Neuronal stem cell (in vitro differentiated cells): ENCODE results near the gene TGFBR3L.

ENCODE experiments used
- DNase-seq: peaks from one replicate; pipeline ENCODE4 v3.0.0-alpha.2; 2013; ENCODE audit warnings: low spot score
- H2AFZ ChIP-seq: one replicate; pipeline ENCODE4 v1.6.1; 2013; ENCODE audit warnings: mild to moderate bottlenecking, low read length, inconsistent platforms
- H2AK5ac ChIP-seq: 2 replicates; pipeline ENCODE4 v1.6.1; 2013; ENCODE audit warnings: low read depth, mild to moderate bottlenecking, inconsistent platforms, low read length, moderate library complexity, mixed read lengths
- H2BK120ac ChIP-seq: 2 replicates; pipeline ENCODE4 v1.6.1; 2013; ENCODE audit warnings: low read depth, mild to moderate bottlenecking, inconsistent platforms, low read length, moderate library complexity, mixed read lengths
- H2BK12ac ChIP-seq: one replicate; pipeline ENCODE4 v1.6.1; 2013; ENCODE audit warnings: low read length, inconsistent platforms
- H2BK15ac ChIP-seq: 2 replicates; pipeline ENCODE4 v1.6.1; 2013; ENCODE audit warnings: mild to moderate bottlenecking, low read length, inconsistent platforms, mixed read lengths
- H2BK5ac ChIP-seq: one replicate; pipeline ENCODE4 v1.6.1; 2013; ENCODE audit warnings: inconsistent platforms, mild to moderate bottlenecking, low read length, moderate library complexity
- H3K14ac ChIP-seq: one replicate; pipeline ENCODE4 v1.6.1; 2013; ENCODE audit warnings: low read length, inconsistent platforms
- H3K18ac ChIP-seq: 2 replicates; pipeline ENCODE4 v1.6.1; 2013; ENCODE audit warnings: low read length, inconsistent platforms
- H3K23ac ChIP-seq: 2 replicates; pipeline ENCODE4 v1.6.1; 2013; ENCODE audit warnings: low read depth, mild to moderate bottlenecking, mixed read lengths, low read length, inconsistent platforms; ENCODE audit not compliant: poor library complexity
- H3K27ac ChIP-seq: replicated peaks from 3 replicates; pipeline ENCODE4 v1.5.1; 2013; ENCODE audit warnings: low read length, inconsistent platforms
- H3K27me3 ChIP-seq, 3 experiments: 2 replicates each; pipeline ENCODE4 v1.6.1; 2013; ENCODE audit warnings: low read length in 3 of 3, mild to moderate bottlenecking in 2 of 3, inconsistent platforms in 1 of 3, low read depth in 1 of 3, mixed read lengths in 1 of 3, moderate library complexity in 1 of 3; ENCODE audit not compliant: control insufficient read depth in 3 of 3, insufficient read depth in 3 of 3
- H3K36me3 ChIP-seq, 2 donors: replicated peaks in 1 of 2; 2 replicates each; pipeline ENCODE4 v1.6.1; 2013; ENCODE audit warnings: low read length in 2 of 2; ENCODE audit not compliant: control insufficient read depth in 2 of 2, insufficient read depth in 2 of 2
- H3K4ac ChIP-seq: 2 replicates; pipeline ENCODE4 v1.6.1; 2013; ENCODE audit warnings: inconsistent platforms, mild to moderate bottlenecking, low read length, moderate library complexity
- H3K4me1 ChIP-seq, 2 donors: 1 replicate in 1 of 2; 2 replicates in 1 of 2; pipeline ENCODE4 v1.6.1; 2013; ENCODE audit warnings: low read length in 2 of 2, low read depth in 1 of 2; ENCODE audit not compliant: control insufficient read depth in 2 of 2, insufficient read depth in 1 of 2
- H3K4me2 ChIP-seq: one replicate; pipeline ENCODE4 v1.6.1; 2013; ENCODE audit warnings: mild to moderate bottlenecking, low read length, inconsistent platforms; ENCODE audit not compliant: insufficient read depth, poor library complexity, severe bottlenecking
- H3K4me3 ChIP-seq, 2 donors: 2 replicates each; pipeline ENCODE4 v1.5.1; 2013; ENCODE audit warnings: low read length in 2 of 2, mild to moderate bottlenecking in 2 of 2, inconsistent platforms in 1 of 2, moderate library complexity in 1 of 2
- H3K79me1 ChIP-seq: one replicate; pipeline ENCODE4 v1.6.1; 2013; ENCODE audit warnings: low read depth, mild to moderate bottlenecking, inconsistent platforms, low read length, moderate library complexity
- H3K9ac ChIP-seq: one replicate; pipeline ENCODE4 v1.6.1; 2013; ENCODE audit warnings: mild to moderate bottlenecking, low read depth, low read length, inconsistent platforms; ENCODE audit not compliant: poor library complexity
- H3K9me3 ChIP-seq, 2 donors: replicated peaks in 1 of 2; 2 replicates each; pipeline versions ENCODE3 to v1.6.1; 2013; ENCODE audit warnings: low read length in 2 of 2, mild to moderate bottlenecking in 2 of 2, inconsistent platforms in 1 of 2, low read depth in 1 of 2, mixed read lengths in 1 of 2, moderate library complexity in 1 of 2; ENCODE audit not compliant: control insufficient read depth in 2 of 2, insufficient read depth in 1 of 2
- H4K8ac ChIP-seq: one replicate; pipeline ENCODE4 v1.6.1; 2013; ENCODE audit warnings: low read depth, mild to moderate bottlenecking, inconsistent platforms, low read length, moderate library complexity
- H4K91ac ChIP-seq: one replicate; pipeline ENCODE4 v1.6.1; 2013; ENCODE audit warnings: low read length, low read depth, mild to moderate bottlenecking, inconsistent platforms; ENCODE audit not compliant: poor library complexity
- WGBS, 2 donors: extraction: QIAGEN DNeasy Blood & Tissue Kit; methylation state at CpG; one replicate each; pipeline ENCODE4 v1.1.7; 2013; ENCODE audit warnings: missing lambda C conversion rate in 2 of 2, mixed read lengths in 1 of 2; ENCODE audit not compliant: insufficient read length in 2 of 2, insufficient replicate concordance in 1 of 2; ENCODE audit errors: extremely low coverage in 2 of 2; 5-methylcytosine and 5-hydroxymethylcytosine counted together

Gene TGFBR3L

DNA sequence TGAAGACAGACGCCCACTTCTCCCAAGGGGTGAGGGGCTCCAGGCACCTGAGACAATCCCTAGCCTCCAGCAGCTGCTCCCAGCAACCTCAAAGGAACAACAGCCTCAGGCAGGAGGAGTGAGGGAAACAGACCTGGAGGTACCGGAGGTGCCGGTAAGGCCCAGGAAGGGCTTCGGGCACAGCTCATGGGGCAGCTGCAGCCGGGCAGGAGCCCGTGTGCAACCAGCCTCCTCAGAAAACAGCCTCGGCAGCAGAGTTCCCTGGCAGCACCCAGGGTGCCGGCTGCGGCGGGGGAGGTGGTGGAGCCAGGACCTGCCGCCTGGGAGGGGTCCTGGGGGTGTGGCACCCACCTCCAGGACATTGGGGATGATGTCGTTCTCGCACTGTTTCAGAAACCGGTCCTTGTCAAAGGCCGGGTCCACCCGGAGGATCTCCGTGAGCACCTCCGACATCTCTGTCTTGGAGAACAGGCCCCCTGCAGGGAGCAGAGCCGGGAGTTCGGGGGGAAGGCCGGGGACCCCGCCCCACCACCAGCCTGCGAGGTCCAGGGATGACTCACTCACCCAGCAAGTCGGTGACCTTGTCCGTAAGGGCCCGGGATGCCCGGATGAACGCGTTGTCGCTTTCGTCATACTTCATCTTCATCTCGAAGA is 17.8 kb downstream of the TGFBR3L start:
- no peak overlapping the region for H3K4me3 ChIP-seq
- H3K9me3 ChIP-seq = no peaks in the 10 kb centered on the region
- H2AFZ ChIP-seq = no peak overlapping the region
- no CpG with 5 or more reads among the region's 32 CpGs for WGBS, 2 donors
- H4K8ac ChIP-seq = no peak overlapping the region
- H2BK5ac ChIP-seq = no peak overlapping the region
- H3K79me1 ChIP-seq = peaks cover 6% of the 10 kb centered on the region
- no peak overlapping the region for H3K27ac ChIP-seq
- no peak overlapping the region for H3K4ac ChIP-seq
- H3K14ac ChIP-seq = no peak overlapping the region
- no peak overlapping the region for H2AK5ac ChIP-seq
- no peak overlapping the region for H2BK120ac ChIP-seq
- no peak overlapping the region for H2BK15ac ChIP-seq
- no peak overlapping the region for H3K23ac ChIP-seq
- no peak overlapping the region for H3K18ac ChIP-seq
- no peak overlapping the region for H4K91ac ChIP-seq
- H3K36me3 ChIP-seq = peaks cover 45 to 80% of the 10 kb centered on the region in 2 donors
- no peak overlapping the region for H3K4me2 ChIP-seq
- no peak overlapping the region for H2BK12ac ChIP-seq
- peaks cover 0 to 4% of the 10 kb centered on the region in 2 donors for H3K4me1 ChIP-seq
- DNase-seq = no peak
- H3K27me3 ChIP-seq = no peaks in the 10 kb centered on the region
- H3K9ac ChIP-seq = no peak overlapping the region

DNA sequence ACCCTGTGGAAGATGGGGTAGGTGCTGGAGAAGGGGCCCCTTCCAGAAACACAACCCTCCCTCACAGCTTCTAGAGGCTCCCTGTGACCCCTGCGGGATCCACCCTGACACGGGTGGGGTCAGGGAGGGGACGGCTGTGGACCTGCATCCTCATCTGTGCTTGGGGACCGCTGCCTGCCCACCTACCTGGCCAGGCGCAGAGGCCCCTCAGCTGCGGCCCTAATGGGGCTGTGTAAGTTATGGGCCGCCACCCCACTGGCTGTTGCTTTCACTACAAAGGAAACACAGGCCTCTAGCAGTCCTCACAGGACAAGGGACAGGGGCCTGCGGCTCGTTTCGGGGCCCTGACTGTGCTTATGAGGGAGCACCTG is 18.3 kb downstream of the TGFBR3L start:
- Histone ChIP-seq H2AFZ (no peak overlapping the region), H3K9me3 (no peaks in the 10 kb centered on the region), H3K4me2 (no peak overlapping the region), H3K36me3 (peaks cover 47 to 82% of the 10 kb centered on the region in 2 donors), H2AK5ac (no peak overlapping the region), H2BK5ac (no peak overlapping the region), H3K23ac (no peak overlapping the region), H2BK120ac (no peak overlapping the region), H3K4me1 (peaks cover 0 to 4% of the 10 kb centered on the region in 2 donors), H3K9ac (no peak overlapping the region), H2BK12ac (no peak overlapping the region), H3K4me3 (no peak overlapping the region), H3K18ac (no peak overlapping the region), H3K27me3 (no peaks in the 10 kb centered on the region), H2BK15ac (no peak overlapping the region), H4K91ac (no peak overlapping the region), H3K27ac (no peak overlapping the region), H4K8ac (no peak overlapping the region), H3K79me1 (peaks cover 6% of the 10 kb centered on the region), H3K4ac (no peak overlapping the region), H3K14ac (no peak overlapping the region)
- no CpG with 5 or more reads among the region's 10 CpGs for WGBS, 2 donors
- DNase-seq = no peak

DNA sequence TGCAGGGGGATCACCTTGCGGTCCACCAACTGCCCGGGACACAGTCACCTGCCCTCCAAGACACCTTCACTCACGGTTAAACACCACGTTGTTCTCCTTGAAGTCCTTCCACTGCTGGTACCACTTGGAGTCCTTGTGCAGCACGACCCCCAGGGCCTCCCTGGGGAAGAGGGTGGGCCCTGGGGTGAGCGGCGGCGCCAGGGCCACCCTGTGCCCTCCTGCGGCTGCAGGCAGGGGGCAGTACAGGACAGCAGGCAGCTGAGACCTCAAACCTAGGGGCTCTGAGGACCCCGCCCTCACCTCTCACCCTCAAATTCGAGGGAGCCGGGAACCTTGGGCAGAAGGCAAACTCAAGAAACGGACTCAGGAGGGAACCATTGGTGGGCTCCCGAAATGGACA is 18.8 kb downstream of the TGFBR3L start:
- H3K27ac ChIP-seq = no peak overlapping the region
- H2BK120ac ChIP-seq = no peak overlapping the region
- H2AFZ ChIP-seq = no peak overlapping the region
- H3K9ac ChIP-seq = no peak overlapping the region
- H2BK5ac ChIP-seq = no peak overlapping the region
- H2AK5ac ChIP-seq = no peak overlapping the region
- no peak for DNase-seq
- H3K4ac ChIP-seq = no peak overlapping the region
- no peaks in the 10 kb centered on the region for H3K27me3 ChIP-seq
- no peak overlapping the region for H3K23ac ChIP-seq
- H3K4me3 ChIP-seq = no peak overlapping the region
- H4K91ac ChIP-seq = no peak overlapping the region
- no peak overlapping the region for H3K18ac ChIP-seq
- H3K9me3 ChIP-seq = no peaks in the 10 kb centered on the region
- H3K79me1 ChIP-seq = peaks cover 6% of the 10 kb centered on the region
- H3K4me2 ChIP-seq = no peak overlapping the region
- no peak overlapping the region for H3K14ac ChIP-seq
- peaks cover 0 to 4% of the 10 kb centered on the region in 2 donors for H3K4me1 ChIP-seq
- no peak overlapping the region for H2BK12ac ChIP-seq
- no peak overlapping the region for H2BK15ac ChIP-seq
- WGBS, 2 donors = no CpG with 5 or more reads among the region's 14 CpGs
- H3K36me3 ChIP-seq = peaks cover 47 to 82% of the 10 kb centered on the region in 2 donors
- H4K8ac ChIP-seq = no peak overlapping the region

DNA sequence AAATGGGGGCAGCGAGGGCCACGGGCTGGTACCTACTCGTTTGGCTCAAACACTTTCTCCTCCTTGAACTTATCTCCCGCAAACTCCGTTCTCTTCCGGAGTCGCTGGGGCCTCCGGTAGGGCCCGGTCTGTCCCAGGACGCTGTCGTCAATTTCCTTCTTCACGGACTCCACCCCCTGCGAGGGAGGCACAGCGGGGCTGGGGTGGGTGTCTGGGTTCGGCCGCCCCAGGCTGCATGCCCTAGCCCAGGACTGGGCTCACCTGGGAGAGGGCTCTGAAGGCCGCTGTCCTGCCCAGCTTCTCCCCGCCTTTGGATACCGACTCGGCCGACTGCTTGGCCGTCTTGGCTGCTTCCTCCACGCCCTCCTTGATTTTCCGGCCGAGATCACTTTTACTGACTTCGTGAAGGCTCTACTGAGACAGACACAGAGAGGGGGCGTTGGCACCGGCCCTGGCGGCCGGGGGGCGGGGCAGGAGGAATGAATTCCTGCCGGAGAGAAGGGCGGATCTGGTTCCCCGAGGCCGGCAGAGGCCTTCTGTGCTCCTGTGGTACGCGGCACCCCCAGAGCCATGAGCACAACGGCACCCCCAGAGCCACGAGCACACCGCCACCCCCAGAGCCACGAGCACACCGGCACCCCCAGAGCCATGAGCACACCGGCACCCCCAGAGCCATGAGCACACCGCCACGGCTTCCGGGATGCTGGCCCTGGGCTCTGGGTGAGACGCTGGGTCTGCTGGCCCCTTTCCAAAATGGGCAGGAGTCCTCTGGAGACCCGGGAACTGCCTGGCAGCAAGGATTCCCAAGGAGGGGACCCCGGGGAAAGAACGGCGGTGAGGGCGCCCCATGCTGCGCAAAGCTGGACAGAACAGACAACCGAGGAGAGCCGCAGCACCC is 19.4 kb downstream of the TGFBR3L start:
- no CpG with 5 or more reads among the region's 55 CpGs for WGBS, 2 donors
- no peak overlapping the region for H3K23ac ChIP-seq
- no peak overlapping the region for H3K4me3 ChIP-seq
- no peak overlapping the region for H2BK120ac ChIP-seq
- no peak overlapping the region for H2AFZ ChIP-seq
- peaks cover 50 to 87% of the 10 kb centered on the region in 2 donors for H3K36me3 ChIP-seq
- H4K8ac ChIP-seq = no peak overlapping the region
- H3K4me1 ChIP-seq = peaks cover 0 to 1% of the 10 kb centered on the region in 2 donors
- H3K14ac ChIP-seq = no peak overlapping the region
- no peak overlapping the region for H2AK5ac ChIP-seq
- no peak overlapping the region for H2BK15ac ChIP-seq
- no peak overlapping the region for H4K91ac ChIP-seq
- no peak for DNase-seq
- no peak overlapping the region for H3K9ac ChIP-seq
- no peak overlapping the region for H3K18ac ChIP-seq
- no peak overlapping the region for H3K4ac ChIP-seq
- no peak overlapping the region for H3K27ac ChIP-seq
- H3K27me3 ChIP-seq = no peaks in the 10 kb centered on the region
- no peaks in the 10 kb centered on the region for H3K9me3 ChIP-seq
- H3K4me2 ChIP-seq = no peak overlapping the region
- peaks cover 6% of the 10 kb centered on the region for H3K79me1 ChIP-seq
- H2BK12ac ChIP-seq = no peak overlapping the region
- no peak overlapping the region for H2BK5ac ChIP-seq
